EL (cell line): ENCODE measurements around the gene ZNF44.
"Not testable (repeated sequence)": the region's sequence is repeated elsewhere in the genome, so short reads cannot be mapped to it uniquely, and the experiment has no call there.

ENCODE experiments used
- DNase-seq: peaks from one replicate; pipeline ENCODE4 v3.0.0-alpha.2; 2016

ZNF44 gene

GRCh38 chr19:12294249-12295158, at the start of gene ZNF44:
ZNF44 (minus strand) TSS chr19:12294883; CDS start chr19:12294694, 189 bp downstream.
- peak; percentile 95 for DNase-seq

- peak; percentile 96 for DNase-seq
Measured at GRCh38 chr19:12333162-12334159, 38.8 kb upstream of the ZNF44 start, which contains the start of gene ZNF563. ZNF563 (minus strand) TSS chr19:12333633; CDS start chr19:12333482, 151 bp downstream.

- DNase-seq, result no peak
Measured at GRCh38 chr19:12331211-12331941, 36.7 kb upstream of the ZNF44 start.

GRCh38 chr19:12330340-12330739, 35.7 kb upstream of the ZNF44 start:
- no peak for DNase-seq

- DNase-seq, result no peak
Measured at GRCh38 chr19:12325690-12326089, 31.0 kb upstream of the ZNF44 start.

GRCh38 chr19:12318782-12319413, 24.2 kb upstream of the ZNF44 start:
- DNase-seq, result no peak

GRCh38 chr19:12314553-12314952, 19.9 kb upstream of the ZNF44 start:
- no peak for DNase-seq

GRCh38 chr19:12308891-12309290, 14.2 kb upstream of the ZNF44 start:
- not testable (repeated sequence) for DNase-seq

GRCh38 chr19:12295191-12295590, 508 bp upstream of the ZNF44 start:
- no peak for DNase-seq

GRCh38 chr19:12293777-12294248, 870 bp downstream of the ZNF44 start:
- peak; percentile 69 for DNase-seq

- no peak for DNase-seq
Measured at GRCh38 chr19:12289790-12290065, 5.0 kb downstream of the ZNF44 start.

- DNase-seq, result no peak
Measured at GRCh38 chr19:12287958-12288500, 6.7 kb downstream of the ZNF44 start.

GRCh38 chr19:12284631-12285030, 10.1 kb downstream of the ZNF44 start:
- no peak for DNase-seq

- no peak for DNase-seq
Measured at GRCh38 chr19:12284226-12284625, 10.5 kb downstream of the ZNF44 start.

- DNase-seq, result no peak
Measured at GRCh38 chr19:12278713-12279112, 16.0 kb downstream of the ZNF44 start.

- no peak for DNase-seq
Measured at GRCh38 chr19:12272980-12273901, 21.4 kb downstream of the ZNF44 start.

GRCh38 chr19:12272386-12272785, 22.3 kb downstream of the ZNF44 start:
- no peak for DNase-seq

GRCh38 chr19:12270854-12271253, 23.8 kb downstream of the ZNF44 start:
- DNase-seq, result no peak

- no peak for DNase-seq
Measured at GRCh38 chr19:12265921-12266704, 28.6 kb downstream of the ZNF44 start.

GRCh38 chr19:12261554-12261953, 33.1 kb downstream of the ZNF44 start:
- DNase-seq, result no peak
